Lower leg skin (tissue), 3 donors: ENCODE data around the gene CDK5.

Experiments
- CTCF ChIP-seq, 3 donors: fragments of 450-650 bp; IDR thresholded peaks; one replicate each; pipeline ENCODE4 v1.5.1; 2016; ENCODE audit warnings: antibody characterized with exemption in 3 of 3, mild to moderate bottlenecking in 3 of 3, moderate library complexity in 2 of 3
- POLR2A ChIP-seq, 2 donors: fragments of 450-650 bp; IDR thresholded peaks; one replicate each; pipeline ENCODE4 v1.6.1; 2016 to 2017; ENCODE audit warnings: antibody characterized with exemption in 2 of 2, mild to moderate bottlenecking in 1 of 2, moderate library complexity in 1 of 2

GRCh38 chr7:151081170-151082101 is 23.7 kb upstream of the CDK5 start:
- TF ChIP-seq CTCF (IDR thresholded peaks at IDR 0.05), result no peak
- TF ChIP-seq POLR2A (IDR thresholded peaks at IDR 0.05), result no peak
